T-helper 2 cell treated with Interferon-gamma antibody and Interleukin-4, amounts not matched to agents 100 ng/mL and 5 ng/mL, for 36 hours (primary cell): ENCODE data around the gene HOXA9. TPM values are rescaled to one million over a fixed set of nuclear protein-coding genes. Genes with fewer than 3 reads are reported as not detected.

Experiments used
- intact Hi-C: fragments of 100-400 bp; cut with micrococcal nuclease; formaldehyde crosslinking; loops from one replicate; pipeline ENCODE4 v1.15.1; 2023
- total RNA-seq: library from RNA; stranded (reverse); gene quantifications from 2 replicates; pipeline ENCODE4 v1.2.3, GENCODE V29; 2022

Gene HOXA9
- total RNA-seq, 1 donor from 2014 or later: not detected

- intact Hi-C loops: no loop called here
These were observed 48.1 kb downstream of the HOXA9 start for GRCh38 chr7:27116962-27117886.

DNA sequence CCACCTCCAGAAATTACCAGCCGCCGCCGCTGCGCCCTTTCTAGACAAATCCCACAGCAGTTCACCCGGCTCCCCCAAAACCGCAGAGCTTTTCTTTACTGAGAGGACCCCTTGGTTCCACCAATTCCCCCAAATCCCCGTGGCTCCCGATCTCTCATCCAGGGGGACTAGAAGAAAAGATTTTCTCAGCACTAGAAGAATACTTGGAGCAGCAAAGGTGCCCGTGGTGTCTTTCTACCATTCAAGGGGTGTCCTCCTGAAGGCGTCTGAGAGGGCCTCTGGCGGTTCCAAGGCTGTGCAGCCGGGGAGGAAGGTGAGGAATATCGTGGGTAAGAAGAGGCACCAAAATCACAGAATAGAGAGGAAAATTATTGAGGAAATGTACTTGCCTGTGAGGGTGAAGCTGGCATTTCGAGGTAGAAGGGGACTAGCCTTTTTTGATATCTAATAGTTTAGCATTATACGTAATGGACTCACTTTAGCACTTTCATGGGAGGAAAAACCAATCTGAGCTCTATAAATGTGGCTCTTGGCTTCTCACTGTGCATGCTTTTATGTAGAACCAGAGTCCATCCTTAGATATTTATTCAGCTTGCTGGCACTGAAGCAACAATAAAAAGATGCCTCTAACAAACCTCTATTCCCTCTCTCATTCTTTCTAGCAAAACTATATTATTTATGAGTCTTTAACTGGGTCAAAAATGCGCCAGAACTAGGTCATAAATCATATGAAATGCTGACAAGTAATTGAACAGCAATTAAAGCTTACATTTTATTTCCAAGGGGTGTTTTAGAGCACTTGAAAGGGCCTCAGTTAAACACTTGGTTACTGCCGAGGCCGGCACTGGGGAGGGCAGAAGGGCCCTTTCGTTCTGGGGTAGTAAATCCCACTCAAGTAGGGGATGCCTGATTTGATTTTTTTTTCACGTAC, 49.0 kb downstream of the HOXA9 start:
- intact Hi-C loops: no loop called here

GRCh38 chr7:27115221-27116026, 49.9 kb downstream of the HOXA9 start:
- intact Hi-C loops: no loop called here

- intact Hi-C loops: no loop called here
These were observed 50.5 kb downstream of the HOXA9 start for GRCh38 chr7:27114881-27115220.

- intact Hi-C loops: no loop called here
These were observed 51.2 kb downstream of the HOXA9 start for GRCh38 chr7:27113991-27114769.

GRCh38 chr7:27112955-27113949, 52.1 kb downstream of the HOXA9 start:
- intact Hi-C loops: no loop called here

Other genes starting within 250 kb of the HOXA9 start
- 0.41 and 0.50 TPM in 2 replicates for gene HOXA1, start 69.5 kb downstream of the HOXA9 start, total RNA-seq
- not detected in 2 replicates for gene HOXA2, start 62.9 kb downstream of the HOXA9 start, total RNA-seq
- 0.16 TPM in 1 of 2 replicates, not detected in the other for gene HOXA4, start 34.8 kb downstream of the HOXA9 start, total RNA-seq
- not detected in 2 replicates for gene HOXA5, start 21.9 kb downstream of the HOXA9 start, total RNA-seq
- not detected in 2 replicates for gene HOXA6, start 17.8 kb downstream of the HOXA9 start, total RNA-seq
- 0.34 TPM in 1 of 2 replicates, not detected in the other for gene HOXA3, start 13.0 kb downstream of the HOXA9 start, total RNA-seq
- not detected in 2 replicates for gene HOXA7, start 8.9 kb downstream of the HOXA9 start, total RNA-seq
- 0.11 TPM in 1 of 2 replicates, not detected in the other for gene HOXA10, start 8.8 kb upstream of the HOXA9 start, total RNA-seq
- gene HOXA11, start 19.7 kb upstream of the HOXA9 start, total RNA-seq: not detected in 2 replicates
- not detected in 2 replicates for gene HOXA13, start 34.6 kb upstream of the HOXA9 start, total RNA-seq
- gene EVX1, start 77.3 kb upstream of the HOXA9 start, total RNA-seq: not detected in 2 replicates